SK-N-SH treated with all-trans-retinoic acid at 6 μM for 48 hours (cell line): ENCODE data around the gene SUGCT.

ENCODE experiments used
- ATAC-seq: fragments of 200-7000 bp; cut with Tn5 transposase; 3 replicates; pipeline ENCODE4 v1.9.1; 2020; ENCODE audit warnings: mild to moderate bottlenecking, moderate library complexity
- ARNTL ChIP-seq: fragments of 450-650 bp; formaldehyde crosslinking; IDR thresholded peaks from 2 replicates; pipeline ENCODE4 v1.5.0; 2020; ENCODE audit warnings: low read depth, mild to moderate bottlenecking, moderate library complexity, borderline replicate concordance
- BACH2 ChIP-seq: fragments of 250-450 bp; sonication (Bioruptor Pico); IDR thresholded peaks from 2 replicates; pipeline ENCODE4 v1.9.0; 2021; ENCODE audit warnings: mild to moderate bottlenecking, borderline replicate concordance
- CSDC2 ChIP-seq: fragments of 250-450 bp; sonication (Bioruptor Pico); IDR thresholded peaks from 2 replicates; pipeline ENCODE4 v1.5.0; 2020; ENCODE audit warnings: mild to moderate bottlenecking, moderate library complexity
- GLIS3 ChIP-seq: fragments of 250-450 bp; sonication (Bioruptor Pico); IDR thresholded peaks from 2 replicates; pipeline ENCODE4 v1.5.0; 2020; ENCODE audit warnings: mild to moderate bottlenecking, moderate library complexity
- ISL1 ChIP-seq: fragments of 250-450 bp; sonication (Bioruptor Pico); IDR thresholded peaks from 2 replicates; pipeline ENCODE4 v2.1.2; 2022; ENCODE audit warnings: mild to moderate bottlenecking, moderate library complexity
- OSR1 ChIP-seq: fragments of 250-450 bp; sonication (Bioruptor Pico); IDR thresholded peaks from 2 replicates; pipeline ENCODE4 v1.8.0; 2022; ENCODE audit warnings: moderate library complexity, mild to moderate bottlenecking, inconsistent platforms
- PPARA ChIP-seq: fragments of 250-450 bp; sonication (Bioruptor Pico); IDR thresholded peaks from 2 replicates; pipeline ENCODE4 v1.5.0; 2020; ENCODE audit warnings: mild to moderate bottlenecking, borderline replicate concordance
- RARB ChIP-seq: fragments of 250-450 bp; sonication (Bioruptor Pico); IDR thresholded peaks from 2 replicates; pipeline ENCODE4 v1.8.0; 2021; ENCODE audit warnings: mild to moderate bottlenecking, moderate library complexity
- SNAI2 ChIP-seq: fragments of 250-450 bp; sonication (Bioruptor Pico); IDR thresholded peaks from 2 replicates; pipeline ENCODE4 v1.5.0; 2020; ENCODE audit warnings: mild to moderate bottlenecking, moderate library complexity
- TCF4 ChIP-seq: fragments of 250-450 bp; sonication (Bioruptor Pico); IDR thresholded peaks from 2 replicates; pipeline ENCODE4 v1.8.0; 2021; ENCODE audit warnings: mild to moderate bottlenecking, moderate library complexity, borderline replicate concordance
- TOX ChIP-seq: fragments of 250-450 bp; sonication (Bioruptor Pico); IDR thresholded peaks from 2 replicates; pipeline ENCODE4 v1.8.0; 2021; ENCODE audit warnings: mild to moderate bottlenecking, moderate library complexity, borderline replicate concordance
- ZC3H10 ChIP-seq: fragments of 250-450 bp; sonication (Bioruptor Pico); IDR thresholded peaks from 2 replicates; pipeline ENCODE4 v1.5.1; 2021; ENCODE audit warnings: mild to moderate bottlenecking, moderate library complexity
- ZFP3 ChIP-seq: fragments of 250-450 bp; sonication (Bioruptor Pico); IDR thresholded peaks from 2 replicates; pipeline ENCODE4 v1.5.0; 2020; ENCODE audit warnings: mild to moderate bottlenecking, moderate library complexity
- ZNF565 ChIP-seq: fragments of 450-650 bp; formaldehyde crosslinking; conservative IDR thresholded peaks from 2 replicates; pipeline ENCODE4 v1.5.0; 2020; ENCODE audit warnings: low read depth, mild to moderate bottlenecking, moderate library complexity
- ZNF70 ChIP-seq: fragments of 450-650 bp; formaldehyde crosslinking; IDR thresholded peaks from 2 replicates; pipeline ENCODE4 v1.5.0; 2020; ENCODE audit warnings: mild to moderate bottlenecking, moderate library complexity
- ZNF8 ChIP-seq: fragments of 450-650 bp; formaldehyde crosslinking; IDR thresholded peaks from 2 replicates; pipeline ENCODE4 v1.5.0; 2020; ENCODE audit warnings: mild to moderate bottlenecking, moderate library complexity
- TF ChIP-seq, protein P1 (sequence below): fragments of 250-450 bp; sonication (Bioruptor Pico); IDR thresholded peaks from 2 replicates; pipeline ENCODE4 v1.5.1; 2021; ENCODE audit warnings: mild to moderate bottlenecking, moderate library complexity
- TF ChIP-seq, protein P2 (sequence below): fragments of 250-450 bp; sonication (Bioruptor Pico); IDR thresholded peaks from 2 replicates; pipeline ENCODE4 v1.5.1; 2020; ENCODE audit warnings: low read depth, mild to moderate bottlenecking, moderate library complexity
- TF ChIP-seq, protein P3 (sequence below): fragments of 250-450 bp; sonication (Bioruptor Pico); IDR thresholded peaks from 2 replicates; pipeline ENCODE4 v1.5.0; 2020; ENCODE audit warnings: mild to moderate bottlenecking, moderate library complexity
- TF ChIP-seq, protein P4 (sequence below): fragments of 250-450 bp; sonication (Bioruptor Pico); IDR thresholded peaks from 2 replicates; pipeline ENCODE4 v1.8.0; 2021; ENCODE audit warnings: low read depth, mild to moderate bottlenecking, moderate library complexity, borderline replicate concordance

The SUGCT gene

DNA sequence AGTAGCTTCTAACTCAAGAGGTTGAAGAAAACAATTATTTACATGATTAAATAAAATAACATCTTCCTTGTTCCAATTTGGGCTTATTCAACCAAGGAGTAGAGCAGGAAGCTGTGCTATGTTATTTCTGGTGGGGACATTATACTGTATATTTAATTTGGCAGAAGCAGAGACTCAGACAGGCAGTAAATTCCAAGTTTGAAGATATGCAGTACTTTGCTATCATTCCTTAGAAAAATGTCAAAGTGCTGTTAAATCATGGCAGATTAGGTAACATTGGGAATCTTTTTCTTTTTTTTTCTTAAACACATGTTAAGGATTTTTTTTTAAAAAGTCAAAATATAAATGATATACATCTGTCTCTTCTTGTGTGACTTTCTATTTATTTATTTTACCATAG, 190.1 kb downstream of the SUGCT start:
- ATAC-seq, result peak; percentile 63
- TF ChIP-seq ISL1 (CRISPR knock-in tag), result peak; percentile 93
- TF ChIP-seq GLIS3 (CRISPR knock-in tag), result no peak

DNA sequence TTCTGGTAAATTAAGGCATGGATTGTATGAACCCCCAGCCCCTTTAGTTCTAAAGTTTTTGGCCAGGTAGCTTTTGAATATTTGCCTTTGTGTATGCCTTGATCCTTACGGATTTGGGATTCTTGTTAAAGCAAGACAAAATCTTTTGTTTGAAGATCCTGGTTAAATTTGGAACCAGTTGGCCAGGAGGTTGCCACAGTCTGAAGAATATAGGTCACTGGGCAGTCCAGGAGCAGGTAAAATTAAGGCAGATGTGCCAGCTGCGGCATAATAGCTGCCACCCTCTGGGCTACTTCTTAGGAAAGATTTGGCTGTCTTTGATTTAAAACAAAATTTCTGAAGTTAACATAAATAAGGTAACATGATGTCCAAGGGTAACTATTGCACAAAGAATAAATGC, 192.3 kb downstream of the SUGCT start:
- TF ChIP-seq ZNF565 (CRISPR knock-in tag), result no peak
- TF ChIP-seq ZFP3 (CRISPR knock-in tag), result no peak
- no peak for TF ChIP-seq ARNTL (CRISPR knock-in tag)
- no peak for TF ChIP-seq TOX (CRISPR knock-in tag)
- no peak for TF ChIP-seq BACH2
- TF ChIP-seq OSR1 (CRISPR knock-in tag), result no peak
- no peak for TF ChIP-seq RARB (CRISPR knock-in tag)
- TF ChIP-seq ZNF8, result no peak
- TF ChIP-seq, protein P1, sequence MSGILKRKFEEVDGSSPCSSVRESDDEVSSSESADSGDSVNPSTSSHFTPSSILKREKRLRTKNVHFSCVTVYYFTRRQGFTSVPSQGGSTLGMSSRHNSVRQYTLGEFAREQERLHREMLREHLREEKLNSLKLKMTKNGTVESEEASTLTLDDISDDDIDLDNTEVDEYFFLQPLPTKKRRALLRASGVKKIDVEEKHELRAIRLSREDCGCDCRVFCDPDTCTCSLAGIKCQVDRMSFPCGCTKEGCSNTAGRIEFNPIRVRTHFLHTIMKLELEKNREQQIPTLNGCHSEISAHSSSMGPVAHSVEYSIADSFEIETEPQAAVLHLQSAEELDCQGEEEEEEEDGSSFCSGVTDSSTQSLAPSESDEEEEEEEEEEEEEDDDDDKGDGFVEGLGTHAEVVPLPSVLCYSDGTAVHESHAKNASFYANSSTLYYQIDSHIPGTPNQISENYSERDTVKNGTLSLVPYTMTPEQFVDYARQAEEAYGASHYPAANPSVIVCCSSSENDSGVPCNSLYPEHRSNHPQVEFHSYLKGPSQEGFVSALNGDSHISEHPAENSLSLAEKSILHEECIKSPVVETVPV (CRISPR knock-in tag), result no peak
- no peak for TF ChIP-seq SNAI2 (CRISPR knock-in tag)
- TF ChIP-seq ZNF70, result no peak
- TF ChIP-seq, protein P2, sequence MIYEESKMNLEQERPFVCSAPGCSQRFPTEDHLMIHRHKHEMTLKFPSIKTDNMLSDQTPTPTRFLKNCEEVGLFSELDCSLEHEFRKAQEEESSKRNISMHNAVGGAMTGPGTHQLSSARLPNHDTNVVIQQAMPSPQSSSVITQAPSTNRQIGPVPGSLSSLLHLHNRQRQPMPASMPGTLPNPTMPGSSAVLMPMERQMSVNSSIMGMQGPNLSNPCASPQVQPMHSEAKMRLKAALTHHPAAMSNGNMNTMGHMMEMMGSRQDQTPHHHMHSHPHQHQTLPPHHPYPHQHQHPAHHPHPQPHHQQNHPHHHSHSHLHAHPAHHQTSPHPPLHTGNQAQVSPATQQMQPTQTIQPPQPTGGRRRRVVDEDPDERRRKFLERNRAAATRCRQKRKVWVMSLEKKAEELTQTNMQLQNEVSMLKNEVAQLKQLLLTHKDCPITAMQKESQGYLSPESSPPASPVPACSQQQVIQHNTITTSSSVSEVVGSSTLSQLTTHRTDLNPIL (CRISPR knock-in tag), result no peak
- TF ChIP-seq TCF4, result no peak
- TF ChIP-seq PPARA (CRISPR knock-in tag), result no peak
- no peak for TF ChIP-seq ZC3H10 (CRISPR knock-in tag)
- no peak for TF ChIP-seq ISL1 (CRISPR knock-in tag)
- no peak for TF ChIP-seq CSDC2 (CRISPR knock-in tag)
- no peak for ATAC-seq

DNA sequence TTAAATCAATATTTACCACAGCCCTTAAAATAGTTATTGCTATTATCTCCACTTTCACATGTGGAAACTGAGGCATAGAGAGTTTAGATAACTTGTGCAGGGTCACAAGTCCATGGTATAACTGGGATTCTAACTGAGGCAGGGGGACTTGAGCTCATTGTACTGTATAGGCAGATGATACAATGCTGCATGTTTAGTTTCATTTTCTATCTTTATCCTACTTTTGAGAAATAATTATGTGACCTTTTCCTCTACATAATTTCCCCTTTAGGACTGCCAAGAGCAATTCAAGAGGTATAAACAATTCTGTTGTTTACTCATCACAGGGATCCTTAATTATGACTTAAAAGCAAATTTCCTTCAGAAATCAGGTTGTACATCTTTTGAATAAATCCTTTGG, 193.1 kb downstream of the SUGCT start:
- TF ChIP-seq ZNF8 (no peak), TCF4 (no peak), BACH2 (no peak)
- TF ChIP-seq, protein P1 (CRISPR knock-in tag), result no peak
- ATAC-seq, result no peak

DNA sequence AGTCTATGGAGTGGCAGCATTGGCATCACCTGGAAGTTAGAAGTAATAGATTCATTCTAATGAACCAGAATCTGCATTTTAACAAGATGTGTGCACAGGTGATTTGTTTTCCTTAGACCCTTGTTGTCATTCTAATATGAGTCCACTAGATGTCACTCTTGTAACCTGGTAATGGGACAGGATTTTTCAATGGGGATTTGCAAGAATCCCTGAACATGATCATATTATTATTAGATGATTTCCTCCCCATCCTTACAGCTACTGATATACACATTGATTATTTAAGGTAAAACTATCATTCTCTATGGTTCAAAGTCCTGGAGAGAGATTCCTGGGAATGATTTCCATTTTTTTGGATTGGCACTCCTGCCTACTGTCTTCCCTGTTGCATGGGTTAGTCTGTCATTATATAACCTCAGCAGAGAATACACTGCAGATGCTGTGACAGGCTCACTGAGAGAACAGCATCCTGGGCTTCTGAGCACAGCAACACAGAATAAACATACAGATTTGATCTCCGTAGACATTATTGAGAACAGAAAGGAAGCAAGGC, 194.9 kb downstream of the SUGCT start:
- TF ChIP-seq, protein P3, sequence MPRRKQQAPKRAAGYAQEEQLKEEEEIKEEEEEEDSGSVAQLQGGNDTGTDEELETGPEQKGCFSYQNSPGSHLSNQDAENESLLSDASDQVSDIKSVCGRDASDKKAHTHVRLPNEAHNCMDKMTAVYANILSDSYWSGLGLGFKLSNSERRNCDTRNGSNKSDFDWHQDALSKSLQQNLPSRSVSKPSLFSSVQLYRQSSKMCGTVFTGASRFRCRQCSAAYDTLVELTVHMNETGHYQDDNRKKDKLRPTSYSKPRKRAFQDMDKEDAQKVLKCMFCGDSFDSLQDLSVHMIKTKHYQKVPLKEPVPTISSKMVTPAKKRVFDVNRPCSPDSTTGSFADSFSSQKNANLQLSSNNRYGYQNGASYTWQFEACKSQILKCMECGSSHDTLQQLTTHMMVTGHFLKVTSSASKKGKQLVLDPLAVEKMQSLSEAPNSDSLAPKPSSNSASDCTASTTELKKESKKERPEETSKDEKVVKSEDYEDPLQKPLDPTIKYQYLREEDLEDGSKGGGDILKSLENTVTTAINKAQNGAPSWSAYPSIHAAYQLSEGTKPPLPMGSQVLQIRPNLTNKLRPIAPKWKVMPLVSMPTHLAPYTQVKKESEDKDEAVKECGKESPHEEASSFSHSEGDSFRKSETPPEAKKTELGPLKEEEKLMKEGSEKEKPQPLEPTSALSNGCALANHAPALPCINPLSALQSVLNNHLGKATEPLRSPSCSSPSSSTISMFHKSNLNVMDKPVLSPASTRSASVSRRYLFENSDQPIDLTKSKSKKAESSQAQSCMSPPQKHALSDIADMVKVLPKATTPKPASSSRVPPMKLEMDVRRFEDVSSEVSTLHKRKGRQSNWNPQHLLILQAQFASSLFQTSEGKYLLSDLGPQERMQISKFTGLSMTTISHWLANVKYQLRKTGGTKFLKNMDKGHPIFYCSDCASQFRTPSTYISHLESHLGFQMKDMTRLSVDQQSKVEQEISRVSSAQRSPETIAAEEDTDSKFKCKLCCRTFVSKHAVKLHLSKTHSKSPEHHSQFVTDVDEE (CRISPR knock-in tag), result peak; percentile 90
- TF ChIP-seq ZNF565 (CRISPR knock-in tag) (no peak), ISL1 (CRISPR knock-in tag) (0 out of 2 replicates have a peak, but pooled peaks have one; percentile 27), GLIS3 (CRISPR knock-in tag) (no peak), TOX (CRISPR knock-in tag) (no peak), ARNTL (CRISPR knock-in tag) (no peak), PPARA (CRISPR knock-in tag) (no peak), TCF4 (peak; percentile 63; the same call in 1 of the 2 replicates), OSR1 (CRISPR knock-in tag) (no peak)
- TF ChIP-seq, protein P4, sequence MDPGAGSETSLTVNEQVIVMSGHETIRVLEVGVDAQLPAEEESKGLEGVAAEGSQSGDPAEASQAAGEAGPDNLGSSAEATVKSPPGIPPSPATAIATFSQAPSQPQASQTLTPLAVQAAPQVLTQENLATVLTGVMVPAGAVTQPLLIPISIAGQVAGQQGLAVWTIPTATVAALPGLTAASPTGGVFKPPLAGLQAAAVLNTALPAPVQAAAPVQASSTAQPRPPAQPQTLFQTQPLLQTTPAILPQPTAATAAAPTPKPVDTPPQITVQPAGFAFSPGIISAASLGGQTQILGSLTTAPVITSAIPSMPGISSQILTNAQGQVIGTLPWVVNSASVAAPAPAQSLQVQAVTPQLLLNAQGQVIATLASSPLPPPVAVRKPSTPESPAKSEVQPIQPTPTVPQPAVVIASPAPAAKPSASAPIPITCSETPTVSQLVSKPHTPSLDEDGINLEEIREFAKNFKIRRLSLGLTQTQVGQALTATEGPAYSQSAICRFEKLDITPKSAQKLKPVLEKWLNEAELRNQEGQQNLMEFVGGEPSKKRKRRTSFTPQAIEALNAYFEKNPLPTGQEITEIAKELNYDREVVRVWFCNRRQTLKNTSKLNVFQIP (CRISPR knock-in tag), result no peak
- TF ChIP-seq, protein P2 (CRISPR knock-in tag), result no peak
- peak; percentile 91 for ATAC-seq
